Adipose tissue (tissue), 3 donors: ENCODE results near the gene SLC2A14. TPM values are rescaled to one million over a fixed set of nuclear protein-coding genes. Genes with fewer than 3 reads are reported as not detected.
"Not testable (repeated sequence)": the region's sequence is repeated elsewhere in the genome, so short reads cannot be mapped to it uniquely, and the experiment has no call there.

Experiments
- H3K27ac ChIP-seq: one replicate; pipeline ENCODE4 v1.5.1; 2013; ENCODE audit warnings: low read depth, low read length
- WGBS, 3 donors: extraction: QIAGEN DNeasy Blood & Tissue Kit; methylation state at CpG; one replicate each; pipeline ENCODE4 v1.1.7; 2013; 5-methylcytosine and 5-hydroxymethylcytosine counted together
- polyA plus RNA-seq, 3 donors: library from polyadenylated mRNA; stranded (reverse); fragments of 200-250 nt; gene quantifications; one replicate each; pipeline ENCODE4 v1.2.3, GENCODE V29; 2013
- donor health status: healthy with polysubstance abuse.
- donor health status: Bipolar disorder and iron deficiency.
- donor health status: healthy.

Gene SLC2A14
- 1 to 10 TPM in 1 of 3 donors, under 1 TPM in 1, not detected in 1; 0.13 to 5.3 TPM for polyA plus RNA-seq

- 15 to 46% (median 19%) methylated on average over 61 to 65 of the region's 65 CpGs for WGBS, 3 donors
- H3K27ac ChIP-seq, result no peak within 1 kb of the TSS
Observed at GRCh38 chr12:7872566-7873319, at the start of gene SLC2A14. Gene SLC2A14, minus strand, starts transcription at chr12:7872915. Its CDS starts 3,035 bp downstream, at chr12:7869880.

GRCh38 chr12:7921181-7921580 lies 48.5 kb upstream of the SLC2A14 start:
- WGBS, 3 donors, result 82 to 91% (median 91%) methylated on average over 11 to 12 of the region's 12 CpGs
- not testable (repeated sequence) for H3K27ac ChIP-seq

DNA sequence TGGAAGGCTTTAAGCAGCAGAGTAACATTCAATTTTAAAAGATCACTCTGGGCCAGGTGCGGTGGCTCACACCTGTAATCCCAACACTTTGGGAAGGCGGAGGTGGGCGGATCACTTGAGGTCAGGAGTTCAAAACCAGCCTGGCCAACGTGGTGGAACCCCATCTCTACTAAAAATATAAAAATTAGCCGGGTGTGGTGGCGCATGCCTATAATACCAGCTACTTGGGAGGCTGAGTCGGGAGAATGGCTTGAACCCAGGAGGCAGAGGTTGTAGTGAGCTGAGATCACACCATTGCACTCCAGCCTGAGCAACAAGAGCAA lies 45.5 kb upstream of the SLC2A14 start:
- whole genome bisulfite sequencing, 3 donors, result 90 to 91% (median 90%) methylated on average over 7 of the region's 7 CpGs
- H3K27ac ChIP-seq, result not testable (repeated sequence)

DNA sequence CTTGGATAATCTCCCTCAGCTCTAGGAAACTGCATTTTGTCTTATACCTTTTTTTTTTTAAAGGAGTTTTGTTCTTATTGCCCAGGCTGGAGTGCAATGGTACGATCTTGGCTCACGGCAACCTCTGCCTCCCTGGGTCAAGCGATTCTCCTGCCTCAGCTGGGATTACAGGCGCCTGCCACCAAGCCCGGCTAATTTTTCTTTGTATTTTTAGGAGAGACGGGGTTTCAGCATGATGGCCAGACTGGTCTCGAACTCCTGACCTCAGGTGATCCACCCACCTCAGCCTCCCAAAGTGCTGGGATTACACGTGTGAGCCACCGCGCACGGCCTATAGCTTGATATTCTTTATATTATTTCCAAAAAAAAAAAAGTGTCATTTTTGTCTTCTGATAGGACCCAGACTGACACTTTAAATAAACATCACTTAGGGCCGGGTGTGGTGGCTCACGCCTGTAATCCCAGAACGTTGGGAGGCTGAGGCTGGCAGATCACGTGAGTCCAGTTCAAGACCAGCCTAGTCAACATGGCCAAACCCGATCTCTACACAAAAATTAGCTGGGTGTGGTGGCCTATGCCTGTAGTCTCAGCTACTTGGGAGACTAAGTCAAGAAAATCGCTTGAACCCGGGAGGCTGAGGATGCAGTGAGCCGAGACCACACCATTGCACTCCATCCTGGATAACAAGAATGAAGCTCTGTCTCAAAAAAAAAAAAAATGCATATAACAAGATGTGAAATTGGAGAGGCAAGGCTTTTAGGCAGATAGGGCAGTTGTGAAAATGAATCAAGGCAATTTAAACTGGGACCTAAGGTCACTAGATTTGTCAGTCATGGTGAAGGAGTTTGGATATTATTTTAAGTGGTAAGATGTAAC lies 44.9 kb upstream of the SLC2A14 start:
- WGBS, 3 donors, result 89 to 95% (median 92%) methylated on average over 19 of the region's 19 CpGs
- no peak overlapping the region for H3K27ac ChIP-seq

DNA sequence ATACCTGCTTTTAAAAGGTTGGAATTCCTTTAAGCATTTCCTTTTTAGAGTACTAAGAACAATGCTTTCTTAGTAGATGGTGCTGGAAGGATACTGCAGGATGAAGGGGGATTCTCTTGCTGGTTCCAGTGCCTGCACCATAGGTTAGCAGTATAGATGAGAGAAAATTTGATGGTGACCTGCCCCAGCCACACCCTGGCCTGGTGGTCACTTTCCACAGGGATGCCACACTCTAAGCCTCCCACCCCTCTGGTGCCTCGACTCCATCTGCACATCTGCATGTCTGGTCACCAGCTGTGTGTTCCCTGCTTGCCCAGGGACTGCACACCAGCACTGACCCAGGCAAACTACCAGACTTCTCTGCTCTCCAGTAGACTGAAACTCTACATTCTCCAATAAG lies 44.2 kb upstream of the SLC2A14 start:
- WGBS, 3 donors, result 63 to 86% (median 73%) methylated on average over 1 of the region's 1 CpG
- H3K27ac ChIP-seq, result no peak overlapping the region

DNA sequence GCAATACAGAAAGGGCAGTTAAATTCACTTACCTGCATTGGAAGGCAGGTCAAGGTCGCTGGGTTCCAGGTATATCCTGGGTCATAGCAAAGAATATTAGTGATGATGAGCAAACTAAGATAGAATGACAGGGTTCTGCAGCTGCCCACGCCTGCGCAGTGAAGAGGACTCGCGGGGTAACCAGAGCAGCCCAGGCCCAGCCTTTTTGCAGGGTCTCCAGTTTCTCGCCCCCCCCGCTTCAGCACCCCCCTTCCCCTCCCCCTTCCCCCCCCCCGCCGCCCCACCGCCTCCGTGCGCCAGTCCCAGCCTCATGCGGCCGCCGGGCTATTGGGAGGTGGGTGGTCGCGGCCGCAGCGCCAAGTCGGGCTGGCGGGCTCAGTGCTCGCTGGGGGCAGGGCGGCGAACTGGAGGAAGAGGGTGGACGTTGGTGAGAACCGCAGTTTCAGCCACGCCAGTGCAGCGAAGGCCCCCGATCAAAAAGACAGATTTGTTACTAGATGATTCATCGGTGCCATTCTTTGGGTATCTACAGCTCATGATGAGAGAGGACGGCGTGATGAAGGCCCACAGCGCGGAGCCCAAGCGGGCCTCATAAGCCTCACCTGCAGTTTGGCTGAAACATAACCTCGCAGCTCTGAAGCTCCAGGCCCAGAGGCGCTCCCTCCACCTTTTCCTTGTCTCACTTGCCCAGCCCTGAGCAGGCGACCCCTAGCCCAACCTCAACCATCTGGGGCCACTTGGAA lies 43.1 kb upstream of the SLC2A14 start:
- WGBS, 3 donors, result 40 to 48% (median 44%) methylated on average over 29 to 37 of the region's 38 CpGs
- no peak overlapping the region for H3K27ac ChIP-seq

DNA sequence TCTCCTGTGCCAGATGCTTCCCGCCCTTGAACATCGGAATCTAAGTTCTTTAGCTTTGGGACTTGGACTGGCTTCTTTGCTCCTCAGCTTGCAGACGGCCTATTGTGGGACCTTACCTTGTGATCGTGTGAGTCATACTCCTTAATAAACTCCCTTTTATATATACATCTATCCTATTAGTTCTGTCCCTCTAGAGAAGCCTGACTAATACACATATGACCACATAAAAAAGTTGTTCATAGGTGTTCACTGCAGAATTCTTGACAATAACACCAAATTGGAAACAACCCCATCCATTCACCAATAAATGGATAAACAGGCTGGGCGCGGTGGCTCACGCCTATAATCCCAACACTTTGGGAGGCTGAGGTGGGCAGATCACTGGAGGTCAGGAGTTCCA lies 37.4 kb upstream of the SLC2A14 start:
- not testable (repeated sequence) for H3K27ac ChIP-seq
- 71 to 82% (median 77%) methylated on average over 7 of the region's 7 CpGs for WGBS, 3 donors

GRCh38 chr12:7907009-7907408 lies 34.3 kb upstream of the SLC2A14 start:
- 5 to 45% (median 44%) methylated on average over 3 of the region's 3 CpGs for WGBS, 3 donors
- H3K27ac ChIP-seq, result no peak overlapping the region

DNA sequence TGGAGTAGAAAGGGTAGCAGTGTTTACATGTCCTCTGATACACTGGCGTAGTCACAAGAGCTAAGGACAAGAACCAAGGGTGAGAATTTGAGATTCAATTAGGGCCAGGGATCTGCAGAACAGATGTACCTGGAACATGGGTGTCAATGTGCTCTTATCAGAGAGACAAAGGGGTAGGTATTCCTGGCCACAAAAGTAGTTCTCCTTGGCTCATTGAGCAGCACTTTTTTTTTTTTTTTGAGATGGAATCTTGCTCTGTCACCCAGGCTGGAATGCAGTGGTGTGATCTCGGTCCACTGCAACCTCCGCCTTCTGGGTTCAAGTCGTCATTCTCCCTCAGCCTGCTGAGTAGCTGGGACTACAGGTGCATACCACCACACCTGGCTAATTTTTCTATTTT lies 33.6 kb upstream of the SLC2A14 start:
- WGBS, 3 donors, result 68 to 87% (median 84%) methylated on average over 4 of the region's 4 CpGs
- H3K27ac ChIP-seq, result not testable (repeated sequence)

DNA sequence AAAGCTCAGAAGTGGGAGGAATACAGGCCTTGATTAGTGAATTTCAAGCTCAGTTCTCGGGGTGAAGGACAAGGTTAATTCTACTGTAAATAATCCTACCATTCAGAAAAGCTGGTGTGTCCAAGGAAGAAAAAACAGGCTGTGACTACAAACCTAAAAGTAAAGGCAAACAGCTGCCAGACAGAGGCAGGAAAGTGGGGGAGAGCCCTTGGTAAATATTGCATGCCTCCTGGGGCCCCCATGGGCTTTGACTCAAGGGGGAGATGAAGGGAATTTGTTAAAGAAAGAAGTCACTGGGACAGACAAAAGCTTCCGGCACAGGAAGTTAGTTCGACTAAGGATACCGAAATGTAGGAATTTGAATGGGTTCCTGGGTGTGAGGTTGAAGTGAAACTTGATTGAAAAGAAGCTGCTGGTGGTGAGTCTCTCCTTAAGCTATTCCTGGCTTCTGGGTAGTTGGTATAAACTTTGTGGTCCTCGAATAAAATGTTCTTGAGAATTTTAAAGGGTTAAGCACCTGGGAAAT lies 32.9 kb upstream of the SLC2A14 start:
- 35 to 57% (median 49%) methylated on average over 2 of the region's 5 CpGs for WGBS, 3 donors
- H3K27ac ChIP-seq, result not testable (repeated sequence)

GRCh38 chr12:7905071-7905470 lies 32.4 kb upstream of the SLC2A14 start:
- no peak overlapping the region for H3K27ac ChIP-seq
- WGBS, 3 donors, result 3 to 10% (median 5%) methylated on average over 1 of the region's 1 CpG

- H3K27ac ChIP-seq, result not testable (repeated sequence)
- WGBS, 3 donors, result 72 to 85% (median 73%) methylated on average over 8 of the region's 8 CpGs
Observed at GRCh38 chr12:7902416-7902815, 29.7 kb upstream of the SLC2A14 start.

GRCh38 chr12:7899755-7900154 lies 27.0 kb upstream of the SLC2A14 start:
- WGBS, 3 donors, result 83 to 92% (median 86%) methylated on average over 7 of the region's 7 CpGs
- no peak overlapping the region for H3K27ac ChIP-seq

- not testable (repeated sequence) for H3K27ac ChIP-seq
- 84 to 92% (median 85%) methylated on average over 4 of the region's 4 CpGs for WGBS, 3 donors
Observed at GRCh38 chr12:7896726-7897125, 24.0 kb upstream of the SLC2A14 start.

- no peak overlapping the region for H3K27ac ChIP-seq
- WGBS, 3 donors, result 61 to 90% (median 79%) methylated on average over 3 to 4 of the region's 4 CpGs
Observed at GRCh38 chr12:7892186-7892980, 19.7 kb upstream of the SLC2A14 start.

DNA sequence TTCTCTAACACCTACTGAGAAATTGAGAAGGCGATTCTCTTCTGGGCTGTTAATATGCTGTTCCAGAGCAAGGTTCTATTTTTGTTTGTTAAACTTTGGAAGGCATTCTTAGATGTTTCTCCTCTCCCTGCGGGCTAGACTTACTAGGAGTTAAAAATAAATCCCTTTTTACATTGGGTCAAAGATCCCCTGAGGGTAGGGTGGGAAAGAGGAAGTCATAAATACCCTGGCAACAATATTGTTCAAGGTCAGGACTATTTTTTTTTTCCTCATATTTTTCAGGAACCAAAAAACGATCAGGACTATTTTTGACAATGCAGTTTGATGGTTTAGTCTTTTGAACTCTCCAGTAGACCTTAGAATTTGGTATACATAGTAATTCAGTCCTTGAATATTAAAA lies 12.0 kb upstream of the SLC2A14 start:
- 25 to 34% (median 29%) methylated on average over 3 of the region's 3 CpGs for WGBS, 3 donors
- H3K27ac ChIP-seq, result no peak overlapping the region

GRCh38 chr12:7881736-7882120 lies 9.0 kb upstream of the SLC2A14 start:
- not testable (repeated sequence) for H3K27ac ChIP-seq
- 72 to 95% (median 88%) methylated on average over 4 of the region's 4 CpGs for WGBS, 3 donors
